ENCODE measurements around the gene UBE2O.

UBE2O gene

GRCh38 chr17:76388966-76389888 lies 63.7 kb downstream of the UBE2O start:
- Histone ChIP-seq H3K4me1 (ENCODE audit: control insufficient read depth, insufficient read depth, low read length) (peaks cover 23% of the 10 kb centered on the region), H3K4me3 (ENCODE audit: low read length) (no peak overlapping the region), H3K9ac (ENCODE audit: low read depth, low read length) (no peak overlapping the region), H3K27me3 (ENCODE audit: control insufficient read depth, insufficient read depth, low read length) (no peaks in the 10 kb centered on the region), H3K36me3 (ENCODE audit: insufficient read depth, low read length) (peaks cover 49% of the 10 kb centered on the region), H3K4me2 (ENCODE audit: low read length) (no peak overlapping the region), H3K9me3 (replicated peaks; ENCODE audit: low read length) (no peaks in the 10 kb centered on the region)

- no peaks in the 10 kb centered on the region for H3K9me3 ChIP-seq (replicated peaks; ENCODE audit: low read length)
- peaks cover 38% of the 10 kb centered on the region for H3K4me1 ChIP-seq (ENCODE audit: control insufficient read depth, insufficient read depth, low read length)
- H3K4me2 ChIP-seq (ENCODE audit: low read length): peak overlapping the region; percentile 99
- H3K9ac ChIP-seq (ENCODE audit: low read depth, low read length): peak overlapping the region; percentile 97
- H3K36me3 ChIP-seq (ENCODE audit: insufficient read depth, low read length): peaks cover 38% of the 10 kb centered on the region
- peak overlapping the region; percentile 79 for H3K4me3 ChIP-seq (ENCODE audit: low read length)
- H3K27me3 ChIP-seq (ENCODE audit: control insufficient read depth, insufficient read depth, low read length): no peaks in the 10 kb centered on the region
Measured at GRCh38 chr17:76386966-76387765, 65.8 kb downstream of the UBE2O start.

GRCh38 chr17:76385892-76386786 lies 66.8 kb downstream of the UBE2O start:
- Histone ChIP-seq H3K4me1 (ENCODE audit: control insufficient read depth, insufficient read depth, low read length) (peaks cover 44% of the 10 kb centered on the region), H3K27me3 (ENCODE audit: control insufficient read depth, insufficient read depth, low read length) (no peaks in the 10 kb centered on the region), H3K9ac (ENCODE audit: low read depth, low read length) (peak overlapping the region; percentile 97), H3K4me2 (ENCODE audit: low read length) (peak overlapping the region; percentile 99), H3K9me3 (replicated peaks; ENCODE audit: low read length) (no peaks in the 10 kb centered on the region), H3K36me3 (ENCODE audit: insufficient read depth, low read length) (peaks cover 31% of the 10 kb centered on the region), H3K4me3 (ENCODE audit: low read length) (peak overlapping the region; percentile 79)

GRCh38 chr17:76384987-76385891 lies 67.7 kb downstream of the UBE2O start:
- Histone ChIP-seq H3K36me3 (ENCODE audit: insufficient read depth, low read length) (peaks cover 24% of the 10 kb centered on the region), H3K9ac (ENCODE audit: low read depth, low read length) (peak overlapping the region; percentile 97), H3K4me3 (ENCODE audit: low read length) (peak overlapping the region; percentile 79), H3K4me1 (ENCODE audit: control insufficient read depth, insufficient read depth, low read length) (peaks cover 44% of the 10 kb centered on the region), H3K9me3 (replicated peaks; ENCODE audit: low read length) (no peaks in the 10 kb centered on the region), H3K27me3 (ENCODE audit: control insufficient read depth, insufficient read depth, low read length) (no peaks in the 10 kb centered on the region), H3K4me2 (ENCODE audit: low read length) (peak overlapping the region; percentile 99)

- Histone ChIP-seq H3K9ac (ENCODE audit: low read depth, low read length) (peak within 1 kb of the TSS; percentile 97), H3K4me1 (ENCODE audit: control insufficient read depth, insufficient read depth, low read length) (peaks cover 44% of the 10 kb centered on the region)
Measured at GRCh38 chr17:76384222-76384986, 68.5 kb downstream of the UBE2O start, which contains the start of gene SPHK1. Gene SPHK1 (plus strand): TSS chr17:76384609. CDS start chr17:76385645, 1,036 bp downstream.

GRCh38 chr17:76383546-76384221 lies 69.3 kb downstream of the UBE2O start:
- no peaks in the 10 kb centered on the region for H3K9me3 ChIP-seq (replicated peaks; ENCODE audit: low read length)
- peak overlapping the region; percentile 99 for H3K4me2 ChIP-seq (ENCODE audit: low read length)
- peak overlapping the region; percentile 97 for H3K9ac ChIP-seq (ENCODE audit: low read depth, low read length)
- peaks cover 44% of the 10 kb centered on the region for H3K4me1 ChIP-seq (ENCODE audit: control insufficient read depth, insufficient read depth, low read length)
- no peaks in the 10 kb centered on the region for H3K27me3 ChIP-seq (ENCODE audit: control insufficient read depth, insufficient read depth, low read length)
- H3K36me3 ChIP-seq (ENCODE audit: insufficient read depth, low read length): peaks cover 24% of the 10 kb centered on the region
- peak overlapping the region; percentile 79 for H3K4me3 ChIP-seq (ENCODE audit: low read length)

More at GRCh38 chr17:76384222-76384986, 68.5 kb downstream of the UBE2O start, which contains the start of gene SPHK1:
- H3K36me3 ChIP-seq (ENCODE audit: insufficient read depth, low read length): peaks cover 24% of the 10 kb centered on the region
- no peaks in the 10 kb centered on the region for H3K27me3 ChIP-seq (ENCODE audit: control insufficient read depth, insufficient read depth, low read length)
- peak within 1 kb of the TSS; percentile 99 for H3K4me2 ChIP-seq (ENCODE audit: low read length)
- H3K9me3 ChIP-seq (replicated peaks; ENCODE audit: low read length): no peaks in the 10 kb centered on the region
- H3K4me3 ChIP-seq (ENCODE audit: low read length): peak within 1 kb of the TSS; percentile 79

- H3K27me3 ChIP-seq (ENCODE audit: control insufficient read depth, insufficient read depth, low read length): no peaks in the 10 kb centered on the region
Measured at GRCh38 chr17:76382803-76383545, 70.0 kb downstream of the UBE2O start.

GRCh38 chr17:76382351-76382802 lies 70.6 kb downstream of the UBE2O start:
- H3K9ac ChIP-seq (ENCODE audit: low read depth, low read length): peak overlapping the region; percentile 97
- H3K4me2 ChIP-seq (ENCODE audit: low read length): peak overlapping the region; percentile 99
- peaks cover 37% of the 10 kb centered on the region for H3K4me1 ChIP-seq (ENCODE audit: control insufficient read depth, insufficient read depth, low read length)
- no peaks in the 10 kb centered on the region for H3K27me3 ChIP-seq (ENCODE audit: control insufficient read depth, insufficient read depth, low read length)
- H3K4me3 ChIP-seq (ENCODE audit: low read length): peak overlapping the region; percentile 79
- H3K9me3 ChIP-seq (replicated peaks; ENCODE audit: low read length): no peaks in the 10 kb centered on the region
- peaks cover 16% of the 10 kb centered on the region for H3K36me3 ChIP-seq (ENCODE audit: insufficient read depth, low read length)

More at GRCh38 chr17:76382803-76383545, 70.0 kb downstream of the UBE2O start:
- Histone ChIP-seq H3K4me2 (ENCODE audit: low read length) (peak overlapping the region; percentile 99), H3K4me3 (ENCODE audit: low read length) (peak overlapping the region; percentile 79), H3K4me1 (ENCODE audit: control insufficient read depth, insufficient read depth, low read length) (peaks cover 43% of the 10 kb centered on the region), H3K36me3 (ENCODE audit: insufficient read depth, low read length) (peaks cover 22% of the 10 kb centered on the region), H3K9ac (ENCODE audit: low read depth, low read length) (peak overlapping the region; percentile 97), H3K9me3 (replicated peaks; ENCODE audit: low read length) (no peaks in the 10 kb centered on the region)
